GM12878 (cell line): ENCODE data around the gene PPP1R17. TPM values are rescaled to one million over a fixed set of nuclear protein-coding genes. Genes with fewer than 3 reads are reported as not detected.
A peak's percentile ranks its signal among the peaks of the same experiment; 100 is the strongest.

Source experiments
- BCL11A ChIP-seq: IDR thresholded peaks from 2 replicates; pipeline ENCODE4 v1.6.1; 2011; ENCODE audit warnings: low read depth, low read length
- BCL3 ChIP-seq: IDR thresholded peaks from 2 replicates; pipeline ENCODE4 v1.6.1; 2011; ENCODE audit warnings: borderline replicate concordance, low read depth, mild to moderate bottlenecking, moderate library complexity, low read length; ENCODE audit not compliant: insufficient read depth, poor library complexity, severe bottlenecking
- BHLHE40 ChIP-seq, 2 experiments: fragments of 450-650 bp in 1 of 2; IDR thresholded peaks; 2 replicates each; pipeline ENCODE4 v1.6.1; 2011 to 2017; ENCODE audit warnings: low read depth in 2 of 2, borderline replicate concordance in 1 of 2, improper control_type of control experiment in 1 of 2, low read length in 1 of 2, mild to moderate bottlenecking in 1 of 2
- BMI1 ChIP-seq: fragments of 450-650 bp; IDR thresholded peaks from 2 replicates; pipeline ENCODE4 v1.6.1; 2016; ENCODE audit warnings: mild to moderate bottlenecking, moderate library complexity, borderline replicate concordance
- BRCA1 ChIP-seq: IDR thresholded peaks from 2 replicates; pipeline ENCODE4 v1.6.1; 2011; ENCODE audit warnings: low read depth, low read length, improper control_type of control experiment
- CEBPB ChIP-seq, 2 experiments: fragments of 150-350 bp in 1 of 2; IDR thresholded peaks; 2 replicates each; pipeline ENCODE4 v1.6.1; 2012 to 2014; ENCODE audit warnings: low read depth in 2 of 2, low read length in 2 of 2, borderline replicate concordance in 1 of 2, inconsistent platforms in 1 of 2
- CREM ChIP-seq: IDR thresholded peaks from 2 replicates; pipeline ENCODE4 v1.6.1; 2014; ENCODE audit warnings: antibody characterized with exemption, low read depth
- CTCF ChIP-seq, 3 experiments: IDR thresholded peaks in 2 of 3; conservative IDR thresholded peaks in 1 of 3; 2 replicates each; pipeline ENCODE4 v1.5.1; 2011; ENCODE audit warnings: low read depth in 3 of 3, low read length in 3 of 3, mild to moderate bottlenecking in 3 of 3, control low read depth in 2 of 3, moderate library complexity in 2 of 3, inconsistent platforms in 1 of 3, mixed read lengths in 1 of 3; ENCODE audit not compliant: control insufficient read depth in 2 of 3, insufficient read depth in 1 of 3; ENCODE audit errors: extremely low read depth in 1 of 3
- DPF2 ChIP-seq: fragments of 450-650 bp; IDR thresholded peaks from 2 replicates; pipeline ENCODE4 v1.6.1; 2017; ENCODE audit warnings: mild to moderate bottlenecking
- EP300 ChIP-seq, 2 experiments: fragments of 150-350 bp in 1 of 2; IDR thresholded peaks; 2 replicates each; pipeline ENCODE4 v1.6.1; 2011 to 2012; ENCODE audit warnings: low read depth in 2 of 2, low read length in 2 of 2, borderline replicate concordance in 1 of 2, improper control_type of control experiment in 1 of 2, inconsistent platforms in 1 of 2; ENCODE audit not compliant: control insufficient read depth in 1 of 2
- FOXM1 ChIP-seq: IDR thresholded peaks from 2 replicates; pipeline ENCODE4 v1.6.1; 2012; ENCODE audit warnings: low read depth, mild to moderate bottlenecking, inconsistent platforms, low read length, moderate library complexity
- IKZF1 ChIP-seq: fragments of 450-650 bp; conservative IDR thresholded peaks from 2 replicates; pipeline ENCODE4 v1.6.1; 2017; ENCODE audit warnings: antibody characterized with exemption, mild to moderate bottlenecking
- IRF5 ChIP-seq: fragments of 450-650 bp; IDR thresholded peaks from 2 replicates; pipeline ENCODE4 v1.6.1; 2017; ENCODE audit warnings: borderline replicate concordance
- LARP7 ChIP-seq: fragments of 450-650 bp; IDR thresholded peaks from 2 replicates; pipeline ENCODE4 v1.6.1; 2017; ENCODE audit warnings: mild to moderate bottlenecking
- MLLT1 ChIP-seq: fragments of 450-650 bp; IDR thresholded peaks from 2 replicates; pipeline ENCODE4 v1.6.1; 2016; ENCODE audit warnings: mild to moderate bottlenecking
- MTA2 ChIP-seq: fragments of 450-650 bp; IDR thresholded peaks from 2 replicates; pipeline ENCODE4 v1.6.1; 2016; ENCODE audit warnings: low read depth, mild to moderate bottlenecking, moderate library complexity
- NBN ChIP-seq: fragments of 450-650 bp; IDR thresholded peaks from 2 replicates; pipeline ENCODE4 v1.6.1; 2016
- NR2C1 ChIP-seq: fragments of 450-650 bp; IDR thresholded peaks from 2 replicates; pipeline ENCODE4 v1.6.1; 2017; ENCODE audit warnings: antibody characterized with exemption, mild to moderate bottlenecking, moderate library complexity
- PAX5 ChIP-seq: IDR thresholded peaks from 2 replicates; pipeline ENCODE4 v1.6.1; 2011; ENCODE audit warnings: low read depth, low read length, borderline replicate concordance
- RB1 ChIP-seq: fragments of 450-650 bp; formaldehyde crosslinking; IDR thresholded peaks from 2 replicates; pipeline ENCODE4 v1.6.1; 2017; ENCODE audit warnings: mild to moderate bottlenecking, borderline replicate concordance
- RCOR1 ChIP-seq: conservative IDR thresholded peaks from 2 replicates; pipeline ENCODE4 v1.6.1; 2012; ENCODE audit warnings: low read depth, low read length, improper control_type of control experiment
- SMAD5 ChIP-seq: IDR thresholded peaks from 2 replicates; pipeline ENCODE4 v1.6.1; 2016; ENCODE audit warnings: antibody characterized with exemption, low read depth
- STAT3 ChIP-seq: IDR thresholded peaks from 2 replicates; pipeline ENCODE4 v1.6.1; 2011; ENCODE audit warnings: low read depth, low read length, improper control_type of control experiment
- TBL1XR1 ChIP-seq: IDR thresholded peaks from 2 replicates; pipeline ENCODE4 v1.6.1; 2012; ENCODE audit warnings: low read depth, low read length, improper control_type of control experiment
- TCF3 ChIP-seq: IDR thresholded peaks from 2 replicates; pipeline ENCODE4 v1.6.1; 2012; ENCODE audit warnings: low read depth, mild to moderate bottlenecking, low read length, borderline replicate concordance; ENCODE audit not compliant: insufficient read depth
- polyA plus RNA-seq, 11 experiments: library from polyadenylated mRNA; depleted of rRNA in 4 of 11; unstranded in 6 of 11; stranded (reverse) in 5 of 11; fragments of >200 nt; fragmentation: Nextera tagmentation in 4 of 11; fragmentation: Illumina TruSeq in 1 of 11; extraction: Ambion mirVana in 4 of 11; extraction: Trizol in 1 of 11; gene quantifications; 1 replicate in 1 of 11; 2 replicates in 10 of 11; pipeline versions ENCODE4 v1.2.1 to v1.2.3, GENCODE V29; 2011 to 2016; ENCODE audit warnings: inconsistent platforms in 2 of 11, missing spikeins in 2 of 11, low read depth in 1 of 11
- total RNA-seq, 4 experiments: library from RNA; depleted of rRNA in 3 of 4; stranded (reverse); fragments of >200 nt in 3 of 4; fragmentation: Illumina TruSeq in 1 of 4; extraction: Trizol in 1 of 4; gene quantifications; 2 replicates each; pipeline versions ENCODE4 v1.2.1 to v1.2.3, GENCODE V29; 2013 to 2021

PPP1R17 gene
- total and polyA plus RNA-seq, 10 of the 15 experiments (the other 5 are each of a cell fraction or from before 2014, with no cell fraction given) = 0.05 to 0.28 (median 0.19) TPM; not detected in 7

- TF ChIP-seq CTCF (IDR thresholded peaks at IDR 0.05 in 2 of 3, conservative IDR thresholded peaks at IDR 0.05 in 1 of 3; ENCODE audit: control insufficient read depth in 2 of 3, extremely low read depth in 1 of 3, insufficient read depth in 1 of 3, low read depth in 3 of 3, low read length in 3 of 3) = no peak
- no peak for TF ChIP-seq FOXM1
- peak; percentile 53 for TF ChIP-seq IKZF1
- TF ChIP-seq NR2C1 = no peak
- TF ChIP-seq CEBPB (IDR thresholded peaks at IDR 0.05; ENCODE audit: borderline replicate concordance in 1 of 2, low read depth in 2 of 2, low read length in 2 of 2) = no peak
- no peak for TF ChIP-seq TBL1XR1
- TF ChIP-seq CREM = no peak
- TF ChIP-seq STAT3 = no peak
- TF ChIP-seq BRCA1 = no peak
- TF ChIP-seq BHLHE40 (IDR thresholded peaks at IDR 0.05; ENCODE audit: borderline replicate concordance in 1 of 2, low read depth in 2 of 2, low read length in 1 of 2) = no peak
- TF ChIP-seq RB1 = no peak
- no peak for TF ChIP-seq IRF5
- no peak for TF ChIP-seq PAX5
- TF ChIP-seq TCF3 = no peak
- no peak for TF ChIP-seq MLLT1
- TF ChIP-seq DPF2 = peak; percentile 71
- no peak for TF ChIP-seq NBN
- peak; percentile 23; the same call in 1 of the 2 replicates for TF ChIP-seq BMI1
- peak; percentile 97 for TF ChIP-seq MTA2
- no peak for TF ChIP-seq SMAD5
- TF ChIP-seq RCOR1 = no peak
- TF ChIP-seq BCL11A = peak; percentile 16; the same call in 1 of the 2 replicates
- TF ChIP-seq LARP7 = no peak
- no peak for TF ChIP-seq EP300 (IDR thresholded peaks at IDR 0.05; ENCODE audit: borderline replicate concordance in 1 of 2, control insufficient read depth in 1 of 2, low read depth in 2 of 2, low read length in 2 of 2)
- no peak for TF ChIP-seq BCL3
Measured at GRCh38 chr7:31705377-31705776, 18.4 kb downstream of the PPP1R17 start (continued).
